ENCODE data around the gene SESN2. TPM values are rescaled to one million over a fixed set of nuclear protein-coding genes. Genes with fewer than 3 reads are reported as not detected.

Gene SESN2, protein sequence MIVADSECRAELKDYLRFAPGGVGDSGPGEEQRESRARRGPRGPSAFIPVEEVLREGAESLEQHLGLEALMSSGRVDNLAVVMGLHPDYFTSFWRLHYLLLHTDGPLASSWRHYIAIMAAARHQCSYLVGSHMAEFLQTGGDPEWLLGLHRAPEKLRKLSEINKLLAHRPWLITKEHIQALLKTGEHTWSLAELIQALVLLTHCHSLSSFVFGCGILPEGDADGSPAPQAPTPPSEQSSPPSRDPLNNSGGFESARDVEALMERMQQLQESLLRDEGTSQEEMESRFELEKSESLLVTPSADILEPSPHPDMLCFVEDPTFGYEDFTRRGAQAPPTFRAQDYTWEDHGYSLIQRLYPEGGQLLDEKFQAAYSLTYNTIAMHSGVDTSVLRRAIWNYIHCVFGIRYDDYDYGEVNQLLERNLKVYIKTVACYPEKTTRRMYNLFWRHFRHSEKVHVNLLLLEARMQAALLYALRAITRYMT
- polyA plus RNA-seq (2012; ENCODE audit: insufficient read depth, insufficient read length): 6.5 TPM

DNA sequence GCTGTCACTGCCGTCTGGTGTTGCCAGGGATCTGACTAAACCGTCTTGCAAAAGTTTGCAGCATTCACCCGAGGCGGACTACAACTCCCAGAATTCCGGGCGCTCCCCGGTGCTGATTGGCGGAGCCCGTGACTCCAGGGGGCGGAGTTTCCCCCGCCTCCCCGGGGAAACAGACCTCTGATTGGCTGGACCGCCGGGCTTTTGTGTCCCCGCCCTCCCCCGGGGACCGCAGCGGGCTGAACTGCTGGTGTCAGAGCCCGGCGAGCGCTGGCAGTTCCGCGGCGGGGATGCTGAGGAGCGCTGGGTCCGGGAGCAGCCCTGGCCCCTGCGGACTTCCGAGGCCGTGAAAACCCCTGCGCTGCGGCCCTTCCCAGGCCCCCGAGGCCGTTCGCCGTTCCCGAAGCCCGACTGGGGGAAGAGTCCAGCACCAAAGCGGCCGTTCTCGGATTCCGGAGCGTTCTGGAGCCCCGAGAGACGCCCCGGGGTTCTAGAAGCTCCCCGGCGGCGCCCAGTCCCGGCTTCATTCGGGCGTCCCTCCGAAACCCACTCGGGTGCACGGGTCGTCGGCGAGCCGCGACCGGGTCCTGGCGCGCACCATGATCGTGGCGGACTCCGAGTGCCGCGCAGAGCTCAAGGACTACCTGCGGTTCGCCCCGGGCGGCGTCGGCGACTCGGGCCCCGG lies at the start of gene SESN2:
SESN2 (plus strand) TSS at position 267 of the 682 bp plus-strand sequence; CDS start at position 597, 330 bp downstream.
- peak within 1 kb of the TSS; percentile 77 for H3K4me3 ChIP-seq (ENCODE audit: low read length)
- peak; percentile 96 for DNase-seq (ENCODE audit: low read depth, low spot score)

DNA sequence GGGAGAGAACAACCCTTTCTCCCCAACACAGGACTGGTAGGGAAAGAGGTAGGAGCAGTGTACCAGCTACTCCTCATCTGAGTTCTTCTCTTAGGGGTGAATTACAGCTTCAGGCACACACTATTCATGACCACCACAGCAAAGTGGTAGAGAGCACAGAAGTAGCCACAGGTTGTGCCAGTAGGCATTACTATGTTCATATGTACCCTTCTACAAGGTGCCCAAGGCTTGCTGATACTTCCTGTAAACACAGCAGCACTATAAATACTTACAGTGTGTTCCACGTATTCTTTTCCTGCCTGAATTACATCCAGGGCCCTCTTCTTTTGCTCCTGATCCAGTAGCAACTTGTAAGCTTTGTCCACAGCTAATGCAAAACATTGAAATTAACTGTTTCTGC lies 49.6 kb upstream of the SESN2 start:
- H3K4me3 ChIP-seq (ENCODE audit: low read length): no peak overlapping the region
- DNase-seq (ENCODE audit: low read depth, low spot score): no peak

DNA sequence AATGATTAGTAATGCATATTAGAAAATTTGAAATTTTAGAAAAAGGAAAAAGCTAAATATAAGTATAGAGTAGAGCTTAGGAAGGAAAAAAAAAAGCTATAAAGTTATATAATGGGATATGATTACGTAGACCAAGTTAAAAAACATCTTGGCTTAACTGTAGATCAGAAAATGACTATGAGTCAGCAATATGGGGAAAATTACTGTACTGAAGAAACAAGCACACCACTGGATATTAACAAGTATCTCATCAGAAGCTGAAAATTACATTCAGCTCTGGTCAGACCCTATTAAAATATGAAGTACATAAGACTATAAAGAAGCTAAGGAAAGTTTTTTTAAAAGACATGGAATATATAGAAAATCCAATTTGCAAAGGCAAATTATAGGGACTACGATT lies 46.0 kb upstream of the SESN2 start:
- DNase-seq (ENCODE audit: low read depth, low spot score): no peak
- H3K4me3 ChIP-seq (ENCODE audit: low read length): no peak overlapping the region

DNA sequence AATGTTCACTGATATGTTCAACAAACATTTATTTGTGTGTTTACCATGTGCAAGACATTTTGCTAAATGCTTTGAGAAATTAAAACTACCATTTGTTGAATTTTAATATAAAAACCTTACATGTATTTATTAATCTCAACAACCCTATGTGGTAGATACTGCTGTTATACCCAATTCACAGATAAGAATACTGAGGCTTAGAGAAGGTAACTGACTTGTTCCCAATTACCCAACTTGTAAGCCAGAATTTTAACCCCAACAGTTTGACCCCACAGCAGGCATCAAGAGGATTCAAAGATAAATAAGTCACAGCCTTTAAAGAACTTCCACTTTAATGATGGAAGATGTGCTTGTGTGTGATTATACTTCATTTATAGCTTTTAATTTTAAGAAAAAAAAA lies 30.2 kb upstream of the SESN2 start:
- no peak overlapping the region for H3K4me3 ChIP-seq (ENCODE audit: low read length)
- DNase-seq (ENCODE audit: low read depth, low spot score): no peak

DNA sequence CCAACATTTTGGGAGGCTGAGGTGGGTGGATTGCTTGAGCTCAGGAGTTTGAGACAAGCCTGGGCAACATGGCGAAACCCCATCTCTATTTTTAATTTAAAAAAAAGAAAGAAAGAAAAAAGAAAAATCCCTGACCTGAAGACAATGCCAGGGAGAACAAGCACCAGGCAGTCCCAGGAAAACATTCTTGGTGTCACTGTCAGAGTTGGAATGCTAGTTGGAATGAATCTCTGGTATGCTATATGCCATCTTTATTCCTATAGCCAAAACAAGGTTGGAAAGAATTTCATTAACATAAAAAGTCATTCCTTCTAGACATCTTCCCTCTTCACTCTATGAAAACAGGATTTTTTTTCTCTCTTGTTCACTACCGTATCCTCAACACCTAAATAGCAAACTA lies 29.3 kb upstream of the SESN2 start:
- no peak for DNase-seq (ENCODE audit: low read depth, low spot score)
- no peak overlapping the region for H3K4me3 ChIP-seq (ENCODE audit: low read length)

DNA sequence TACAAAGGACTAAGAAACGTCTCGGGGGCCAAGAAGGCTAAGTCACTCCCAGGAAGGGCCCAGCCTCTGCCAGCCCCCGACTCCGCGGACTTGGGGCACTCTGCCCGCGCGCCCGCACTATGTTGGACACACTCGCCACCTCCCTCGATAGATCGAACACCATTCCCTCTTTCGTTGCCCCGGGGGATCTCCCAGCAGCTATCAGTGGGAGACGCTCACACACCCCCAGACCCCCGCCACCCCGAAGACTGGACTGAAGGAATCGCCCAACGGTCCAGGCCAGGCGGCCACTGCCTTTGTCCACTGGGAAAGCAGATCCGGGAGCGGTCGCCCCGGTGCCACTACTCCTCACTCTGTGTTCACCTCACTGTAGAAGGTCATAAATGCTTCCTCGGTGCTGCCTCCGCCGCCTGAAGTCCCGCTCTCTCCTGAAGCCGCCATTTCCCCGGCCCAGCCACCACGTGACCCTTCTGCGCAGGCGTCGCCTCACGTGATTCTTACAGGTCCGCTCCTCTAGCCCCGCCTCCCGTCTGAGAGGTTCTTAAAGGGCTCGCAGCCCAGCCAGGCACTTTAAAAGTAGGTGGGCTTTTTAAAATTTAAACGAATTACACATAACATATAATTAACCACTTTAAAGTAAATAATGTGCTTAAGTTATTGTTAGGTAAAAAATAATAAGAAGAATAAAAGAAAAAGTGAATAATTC lies 26.6 kb upstream of the SESN2 start, which contains the start of gene DNAJC8:
DNAJC8 (minus strand) TSS at position 472 of the 706 bp plus-strand sequence; CDS start at position 441, 31 bp downstream.
- H3K4me3 ChIP-seq (ENCODE audit: low read length): peak within 1 kb of the TSS; percentile 99
- DNase-seq (ENCODE audit: low read depth, low spot score): peak; percentile 89

DNA sequence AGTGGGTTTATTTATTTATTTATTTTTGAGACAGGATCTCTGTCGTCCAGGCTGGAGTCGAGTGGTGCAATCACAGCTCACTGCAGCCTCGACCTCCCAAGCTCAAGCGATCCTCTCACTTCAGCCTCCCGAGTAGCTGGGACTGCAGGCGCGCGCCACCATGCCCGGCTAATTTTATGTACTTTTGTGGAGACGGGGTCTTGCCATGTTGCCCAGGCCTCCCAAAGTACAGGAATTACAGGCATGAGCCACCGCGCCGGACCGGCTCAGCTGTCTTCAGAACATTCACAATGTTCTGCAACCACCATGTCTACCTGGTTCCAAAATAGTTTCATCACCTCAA lies 26.1 kb upstream of the SESN2 start:
- H3K4me3 ChIP-seq (ENCODE audit: low read length): peak overlapping the region; percentile 99
- no peak for DNase-seq (ENCODE audit: low read depth, low spot score)

DNA sequence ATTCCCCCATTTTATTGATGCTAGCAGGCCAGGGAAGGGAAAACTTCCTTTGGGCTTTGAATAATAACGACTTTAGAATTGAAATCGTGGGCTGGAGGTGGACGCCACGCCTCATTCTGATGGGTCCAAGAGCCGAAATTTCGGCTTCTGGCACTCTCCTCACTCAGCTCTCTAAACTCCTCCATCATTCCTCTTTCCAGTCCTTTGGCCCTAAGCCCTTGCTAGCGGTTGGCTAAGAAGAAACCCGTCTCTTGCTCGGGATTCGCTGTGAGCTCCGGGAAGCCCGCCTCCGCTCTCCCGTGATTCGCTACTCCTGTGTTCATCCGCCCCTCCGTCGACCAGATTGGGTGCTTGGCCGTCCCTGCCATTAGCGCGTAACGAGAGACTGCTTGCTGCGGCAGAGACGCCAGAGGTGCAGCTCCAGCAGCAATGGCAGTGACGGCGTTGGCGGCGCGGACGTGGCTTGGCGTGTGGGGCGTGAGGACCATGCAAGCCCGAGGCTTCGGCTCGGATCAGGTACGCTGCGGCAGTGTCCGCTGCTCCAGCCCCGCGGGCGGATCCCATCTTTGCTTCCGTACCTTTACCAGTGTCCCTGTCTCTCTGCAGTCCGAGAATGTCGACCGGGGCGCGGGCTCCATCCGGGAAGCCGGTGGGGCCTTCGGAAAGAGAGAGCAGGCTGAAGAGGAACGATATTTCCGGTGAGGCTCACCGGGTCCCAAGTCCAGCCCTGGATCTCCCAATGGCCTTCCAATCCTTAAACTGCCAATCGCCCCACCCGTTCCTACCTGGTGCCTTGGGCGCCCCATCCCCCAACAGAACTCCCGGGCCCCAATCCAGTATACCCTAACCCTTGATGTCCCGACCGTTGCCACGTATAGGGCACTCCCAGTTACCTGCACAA lies 23.3 kb upstream of the SESN2 start, which contains the start of gene ATP5IF1:
ATP5IF1 (plus strand) TSS at position 370 of the 901 bp plus-strand sequence; CDS start at position 430, 60 bp downstream.
- DNase-seq (ENCODE audit: low read depth, low spot score): peak; percentile 97
- peak within 1 kb of the TSS; percentile 96 for H3K4me3 ChIP-seq (ENCODE audit: low read length)

DNA sequence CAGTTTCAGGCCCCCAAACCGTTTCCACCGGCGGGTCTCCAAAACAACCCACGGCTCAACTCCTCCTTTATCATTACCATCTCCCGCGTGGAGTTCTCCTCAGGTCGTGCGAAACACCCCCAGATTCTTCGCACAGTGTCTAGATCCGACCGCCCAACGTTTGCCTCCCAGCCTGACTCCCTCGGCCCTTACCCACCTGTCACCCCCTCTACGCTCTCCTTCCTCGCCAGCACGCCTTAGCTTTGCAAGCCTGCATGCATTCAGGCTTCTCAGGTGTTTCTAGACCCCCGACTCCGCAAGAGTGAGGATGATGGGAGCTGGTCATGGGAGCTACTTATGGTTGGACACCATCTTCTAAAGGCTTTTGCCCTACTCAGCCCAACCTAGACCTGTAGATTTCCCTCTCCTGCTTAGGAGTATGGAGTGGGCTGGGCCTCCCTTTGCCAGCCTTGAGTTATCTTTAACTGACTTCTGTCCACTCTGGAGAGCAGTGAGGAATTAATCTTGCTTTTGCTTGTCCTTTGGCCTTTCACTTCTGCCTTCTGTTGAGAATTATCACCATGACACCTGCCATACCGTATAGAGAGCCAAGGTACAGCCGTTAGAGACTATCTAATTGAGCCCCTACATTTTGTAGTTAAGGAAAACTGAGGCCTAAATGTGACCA lies 22.5 kb upstream of the SESN2 start:
- no peak for DNase-seq (ENCODE audit: low read depth, low spot score)

DNA sequence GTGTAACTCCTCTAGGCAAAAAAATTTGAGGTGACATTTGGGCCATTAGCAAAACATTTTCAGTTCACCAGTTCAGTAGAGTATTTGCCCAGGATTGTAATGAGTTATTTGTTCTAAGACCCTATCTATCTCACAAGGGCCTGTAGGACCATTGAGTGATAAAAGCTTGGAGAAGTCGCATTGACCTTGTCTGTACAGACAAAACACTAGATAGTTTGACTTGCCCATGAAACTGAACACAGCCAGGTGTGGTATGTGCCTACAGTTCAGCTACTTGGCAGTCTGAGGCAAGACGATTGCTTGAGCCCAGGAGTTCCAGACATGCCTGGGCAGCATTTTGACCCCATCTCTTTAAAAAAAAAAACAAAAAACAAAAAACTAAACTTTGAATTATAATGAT lies 20.3 kb upstream of the SESN2 start:
- H3K4me3 ChIP-seq (ENCODE audit: low read length): no peak overlapping the region
- no peak for DNase-seq (ENCODE audit: low read depth, low spot score)

More for the DNA sequence above, 22.5 kb upstream of the SESN2 start:
- peak overlapping the region; percentile 96 for H3K4me3 ChIP-seq (ENCODE audit: low read length)

DNA sequence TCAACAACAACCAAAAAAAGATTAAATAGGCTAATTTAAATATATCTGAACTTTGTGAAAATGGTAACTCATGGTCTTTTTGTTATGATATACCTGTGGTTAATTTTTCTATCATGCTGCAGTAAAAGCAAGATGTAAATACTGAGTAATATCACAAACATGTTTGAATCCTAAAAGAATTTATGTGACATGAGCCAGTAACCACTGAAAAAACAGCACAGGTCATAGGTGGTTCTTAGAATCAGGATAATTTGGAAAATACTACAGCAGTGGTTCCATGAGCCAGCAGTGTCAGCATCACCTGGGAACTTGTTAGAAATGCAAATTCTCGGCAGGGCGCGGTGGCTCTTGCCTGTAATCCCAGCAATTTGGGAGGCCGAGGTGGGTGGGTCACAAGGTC lies 19.3 kb upstream of the SESN2 start:
- DNase-seq (ENCODE audit: low read depth, low spot score): no peak

DNA sequence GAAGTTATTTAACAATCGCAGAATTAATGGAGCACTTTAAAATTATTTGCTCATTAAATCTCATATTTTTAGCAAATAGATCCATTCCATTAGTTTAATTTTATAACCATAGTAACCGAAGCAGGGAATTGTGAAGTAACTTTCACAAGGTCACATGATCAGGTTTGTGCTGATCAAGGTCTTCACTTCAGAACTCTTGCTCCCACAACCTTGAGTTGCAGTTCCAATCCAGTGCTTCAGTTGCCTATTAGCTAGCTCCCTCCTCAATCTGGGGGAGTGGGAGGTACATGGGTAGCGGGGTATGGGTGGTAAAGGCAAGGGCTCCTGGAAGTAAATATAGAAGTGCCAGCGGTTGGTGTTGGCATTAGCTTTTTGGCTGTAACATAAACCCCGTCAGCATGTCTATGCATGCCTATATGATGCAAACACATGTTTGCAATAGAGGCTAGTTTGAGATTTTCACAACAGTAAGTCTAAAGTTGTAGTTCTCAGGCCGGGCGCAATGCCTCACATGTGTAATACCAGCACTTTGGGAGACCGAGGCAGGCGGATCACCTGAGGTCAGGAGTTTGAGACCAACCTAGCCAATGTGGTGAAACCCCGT lies 17.6 kb upstream of the SESN2 start:
- H3K4me3 ChIP-seq (ENCODE audit: low read length): no peak overlapping the region
- no peak for DNase-seq (ENCODE audit: low read depth, low spot score)

More for the DNA sequence above, 19.3 kb upstream of the SESN2 start:
- H3K4me3 ChIP-seq (ENCODE audit: low read length): no peak overlapping the region

DNA sequence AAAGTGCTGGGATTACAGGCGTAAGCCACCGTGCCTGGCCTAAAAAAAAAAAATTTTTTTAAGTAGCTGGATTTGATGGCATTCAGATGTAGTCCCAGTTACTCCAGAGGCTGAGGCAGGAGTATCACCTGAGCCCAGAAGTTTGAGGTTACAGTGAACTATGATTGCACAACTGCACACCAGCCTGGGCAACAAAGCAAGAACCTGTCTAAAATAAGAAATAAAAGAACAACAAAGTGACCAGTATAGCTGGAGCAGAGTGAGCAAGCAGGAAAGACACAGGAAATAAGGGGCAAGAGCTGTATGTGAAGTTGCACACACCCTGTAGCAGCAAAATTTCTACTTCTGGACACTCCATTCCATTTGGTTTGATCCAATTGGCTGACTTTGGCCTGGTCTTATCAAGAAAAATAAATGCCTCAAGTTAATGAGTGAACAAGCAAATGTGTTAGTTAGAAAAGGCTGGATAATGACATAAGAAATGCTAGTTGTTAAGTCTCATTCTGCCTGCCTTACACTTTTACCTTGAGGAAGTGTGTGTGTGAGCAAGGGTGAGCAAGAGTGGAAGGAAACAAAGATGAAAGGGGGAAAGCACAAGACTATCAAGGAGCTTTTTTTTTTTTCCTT lies 15.5 kb upstream of the SESN2 start:
- DNase-seq (ENCODE audit: low read depth, low spot score): no peak
- no peak overlapping the region for H3K4me3 ChIP-seq (ENCODE audit: low read length)

DNA sequence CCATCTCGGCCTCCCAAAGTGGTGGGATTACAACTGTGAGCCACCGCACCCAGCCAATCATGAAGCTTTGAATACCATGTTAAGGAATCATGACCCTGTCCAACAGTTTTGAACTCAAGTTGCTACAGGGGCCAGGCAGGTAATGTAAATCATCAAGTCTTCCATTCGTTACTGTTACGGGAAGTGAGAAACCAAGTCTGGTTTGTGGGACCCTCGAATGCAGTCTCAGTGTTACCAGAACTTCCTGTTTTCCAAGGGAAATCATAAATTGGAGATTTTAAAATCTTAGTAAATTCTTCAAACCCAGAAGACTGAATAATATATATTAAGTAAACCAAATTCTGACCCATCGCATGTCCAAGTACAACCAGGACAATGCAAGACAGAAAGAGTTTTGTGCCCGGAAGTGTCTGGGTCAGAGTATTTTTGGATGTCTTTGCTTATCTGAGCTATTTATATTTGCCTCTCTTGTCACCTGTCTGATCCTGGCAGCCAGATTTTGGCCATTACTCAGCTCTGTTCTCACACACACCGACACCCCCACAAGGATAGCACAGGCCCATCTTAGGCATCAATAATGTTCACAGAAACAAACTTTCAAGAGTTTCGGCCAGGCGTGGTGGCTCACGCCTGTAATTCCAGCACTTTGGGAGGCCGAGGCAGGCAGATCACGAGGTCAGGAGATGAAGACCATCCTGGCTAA lies 14.6 kb upstream of the SESN2 start:
- no peak for DNase-seq (ENCODE audit: low read depth, low spot score)
- no peak overlapping the region for H3K4me3 ChIP-seq (ENCODE audit: low read length)

DNA sequence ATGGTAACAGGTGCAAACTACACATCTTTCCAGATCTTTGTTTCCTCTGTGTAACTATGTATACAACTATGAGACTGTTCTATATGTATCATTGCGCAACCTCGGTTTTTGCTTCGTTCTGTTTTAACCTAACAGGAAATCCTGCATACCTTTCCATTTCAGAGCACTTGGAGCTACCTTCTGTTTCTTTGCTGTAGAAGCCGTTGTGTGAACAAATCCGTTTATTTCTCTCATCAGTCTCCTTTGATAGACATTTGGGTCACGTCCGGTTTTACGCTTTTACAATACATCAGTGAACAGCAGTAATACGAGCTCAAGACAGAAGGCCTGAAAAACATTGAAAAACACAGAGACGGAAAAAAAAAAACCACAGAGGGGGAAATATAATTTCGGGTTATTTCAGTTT lies 12.9 kb upstream of the SESN2 start:
- peak overlapping the region; percentile 59 for H3K4me3 ChIP-seq (ENCODE audit: low read length)
- DNase-seq (ENCODE audit: low read depth, low spot score): peak; percentile 92

DNA sequence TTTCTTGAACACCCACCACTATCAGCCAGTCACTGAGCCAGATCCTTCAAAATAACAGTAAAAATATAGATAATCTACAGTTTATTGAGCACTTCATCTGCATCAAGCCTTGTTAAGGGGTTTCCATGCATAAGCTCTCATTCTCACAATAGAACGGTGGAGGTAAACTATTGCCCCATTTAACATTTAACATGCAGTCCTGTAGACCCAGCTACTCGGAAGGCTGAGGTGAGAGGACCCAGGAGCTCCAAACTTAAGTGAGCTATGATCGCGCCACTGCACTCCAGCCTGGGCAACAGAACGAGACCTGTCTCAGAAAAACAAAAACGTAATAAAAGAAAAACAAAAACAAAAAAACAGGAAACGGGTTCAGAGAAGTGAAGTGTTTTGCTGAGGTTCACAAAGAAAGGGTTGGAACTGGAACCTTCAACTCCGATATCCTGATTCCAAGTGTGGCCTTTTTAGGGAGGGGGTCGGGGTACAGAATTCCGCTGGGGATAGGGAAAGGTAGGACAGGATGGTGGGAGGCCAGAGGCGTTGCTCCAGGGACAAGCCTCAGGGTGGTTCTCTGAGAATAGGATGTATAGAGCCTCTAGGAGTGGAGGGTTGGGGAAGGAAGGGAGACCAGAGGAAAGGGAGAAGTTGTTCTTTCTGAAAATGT lies 11.6 kb upstream of the SESN2 start:
- DNase-seq (ENCODE audit: low read depth, low spot score): no peak
- peak overlapping the region; percentile 49 for H3K4me3 ChIP-seq (ENCODE audit: low read length)

Measured in Jurkat, Clone E6-1 (cell line).